ENCODE results near the gene TMEM125. TPM values are rescaled to one million over a fixed set of nuclear protein-coding genes. Genes with fewer than 3 reads are reported as not detected.

TMEM125 gene
- polyA plus RNA-seq, 3 donors = not detected

- no peak for DNase-seq
- Histone ChIP-seq H3K79me2 (ENCODE audit: insufficient read depth, low read length) (no peaks in the 10 kb centered on the region), H3K4me3 (replicated peaks in 1 of 3; ENCODE audit: low read depth in 2 of 3, low read length in 3 of 3) (no peak overlapping the region), H3K4me2 (replicated peaks; ENCODE audit: extremely low read depth, low read length, poor library complexity, severe bottlenecking) (no peak overlapping the region), H3K27me3 (ENCODE audit: control insufficient read depth in 2 of 2, insufficient read depth in 2 of 2, low read length in 2 of 2) (no peaks in the 10 kb centered on the region), H2AFZ (ENCODE audit: insufficient read depth, low read depth, low read length, poor library complexity, severe bottlenecking) (no peak overlapping the region), H3K36me3 (replicated peaks in 1 of 2; ENCODE audit: control insufficient read depth in 1 of 2, insufficient read depth in 2 of 2, low read length in 2 of 2) (no peaks in the 10 kb centered on the region), H3K27ac (ENCODE audit: low read depth in 1 of 2, low read length in 2 of 2) (no peak overlapping the region), H3K4me1 (ENCODE audit: control insufficient read depth in 1 of 2, insufficient read depth in 2 of 2, low read length in 2 of 2) (no peaks in the 10 kb centered on the region), H3K9ac (ENCODE audit: insufficient read depth, low read length, poor library complexity, severe bottlenecking) (no peak overlapping the region), H3K9me3 (replicated peaks in 1 of 2; ENCODE audit: control insufficient read depth in 1 of 2, insufficient read depth in 1 of 2, low read length in 2 of 2) (no peaks in the 10 kb centered on the region), H4K20me1 (ENCODE audit: insufficient read depth, low read length) (no peaks in the 10 kb centered on the region)
- H3K4me3 Mint-ChIP-seq = no peak overlapping the region
- WGBS (ENCODE audit: insufficient coverage) = no CpG with 5 or more reads among the region's 8 CpGs
- peaks cover 0 to 2% (median 0%) of the 10 kb centered on the region in 3 donors for H3K27me3 Mint-ChIP-seq (ENCODE audit: low read depth in 3 of 3)
- no peaks in the 10 kb centered on the region for H3K9me3 Mint-ChIP-seq
- no peaks in the 10 kb centered on the region for H3K4me1 Mint-ChIP-seq
- no peak for TF ChIP-seq CTCF (IDR thresholded peaks at IDR 0.05)
- intact Hi-C loops (cut with micrococcal nuclease) = no loop called here
- no peak overlapping the region for H3K27ac Mint-ChIP-seq
- H3K36me3 Mint-ChIP-seq = no peaks in the 10 kb centered on the region
Measured at GRCh38 chr1:43294761-43295160, 25.0 kb downstream of the TMEM125 start.

- H3K4me1 ChIP-seq (ENCODE audit: control insufficient read depth in 1 of 2, insufficient read depth in 2 of 2, low read length in 2 of 2) = peaks cover 0 to 5% of the 10 kb centered on the region in 2 donors
- H3K36me3 Mint-ChIP-seq = no peaks in the 10 kb centered on the region
- no CpG with 5 or more reads among the region's 1 CpG for WGBS (ENCODE audit: insufficient coverage)
- no peak for DNase-seq
- no peak overlapping the region for H3K27ac ChIP-seq (ENCODE audit: low read depth in 1 of 2, low read length in 2 of 2)
- intact Hi-C loops (cut with micrococcal nuclease) = no loop called here
- no peaks in the 10 kb centered on the region for H3K9me3 ChIP-seq (replicated peaks in 1 of 2; ENCODE audit: control insufficient read depth in 1 of 2, insufficient read depth in 1 of 2, low read length in 2 of 2)
- no peaks in the 10 kb centered on the region for H3K36me3 ChIP-seq (replicated peaks in 1 of 2; ENCODE audit: control insufficient read depth in 1 of 2, insufficient read depth in 2 of 2, low read length in 2 of 2)
- no peak overlapping the region for H3K4me3 ChIP-seq (replicated peaks in 1 of 3; ENCODE audit: low read depth in 2 of 3, low read length in 3 of 3)
- no peak overlapping the region for H3K9ac ChIP-seq (ENCODE audit: insufficient read depth, low read length, poor library complexity, severe bottlenecking)
- H3K27me3 ChIP-seq (ENCODE audit: control insufficient read depth in 2 of 2, insufficient read depth in 2 of 2, low read length in 2 of 2) = no peaks in the 10 kb centered on the region
- H4K20me1 ChIP-seq (ENCODE audit: insufficient read depth, low read length) = no peaks in the 10 kb centered on the region
- H2AFZ ChIP-seq (ENCODE audit: insufficient read depth, low read depth, low read length, poor library complexity, severe bottlenecking) = no peak overlapping the region
- no peak overlapping the region for H3K4me2 ChIP-seq (replicated peaks; ENCODE audit: extremely low read depth, low read length, poor library complexity, severe bottlenecking)
- no peak overlapping the region for H3K27ac Mint-ChIP-seq
- no peak overlapping the region for H3K4me3 Mint-ChIP-seq
- no peaks in the 10 kb centered on the region for H3K79me2 ChIP-seq (ENCODE audit: insufficient read depth, low read length)
- peaks cover 0 to 2% (median 2%) of the 10 kb centered on the region in 3 donors for H3K27me3 Mint-ChIP-seq (ENCODE audit: low read depth in 3 of 3)
- H3K9me3 Mint-ChIP-seq = no peaks in the 10 kb centered on the region
- H3K4me1 Mint-ChIP-seq = peaks cover 4% of the 10 kb centered on the region
- TF ChIP-seq CTCF (IDR thresholded peaks at IDR 0.05) = no peak
Measured at GRCh38 chr1:43296207-43296606, 26.4 kb downstream of the TMEM125 start.

Measured in CD14-positive monocyte (primary cell).